ENCODE data around the gene ATG101. TPM values are rescaled to one million over a fixed set of nuclear protein-coding genes. Genes with fewer than 3 reads are reported as not detected.

The ATG101 gene
- total and polyA plus RNA-seq, 9 donors = 13.6 to 48.7 (median 28.5) TPM

DNA sequence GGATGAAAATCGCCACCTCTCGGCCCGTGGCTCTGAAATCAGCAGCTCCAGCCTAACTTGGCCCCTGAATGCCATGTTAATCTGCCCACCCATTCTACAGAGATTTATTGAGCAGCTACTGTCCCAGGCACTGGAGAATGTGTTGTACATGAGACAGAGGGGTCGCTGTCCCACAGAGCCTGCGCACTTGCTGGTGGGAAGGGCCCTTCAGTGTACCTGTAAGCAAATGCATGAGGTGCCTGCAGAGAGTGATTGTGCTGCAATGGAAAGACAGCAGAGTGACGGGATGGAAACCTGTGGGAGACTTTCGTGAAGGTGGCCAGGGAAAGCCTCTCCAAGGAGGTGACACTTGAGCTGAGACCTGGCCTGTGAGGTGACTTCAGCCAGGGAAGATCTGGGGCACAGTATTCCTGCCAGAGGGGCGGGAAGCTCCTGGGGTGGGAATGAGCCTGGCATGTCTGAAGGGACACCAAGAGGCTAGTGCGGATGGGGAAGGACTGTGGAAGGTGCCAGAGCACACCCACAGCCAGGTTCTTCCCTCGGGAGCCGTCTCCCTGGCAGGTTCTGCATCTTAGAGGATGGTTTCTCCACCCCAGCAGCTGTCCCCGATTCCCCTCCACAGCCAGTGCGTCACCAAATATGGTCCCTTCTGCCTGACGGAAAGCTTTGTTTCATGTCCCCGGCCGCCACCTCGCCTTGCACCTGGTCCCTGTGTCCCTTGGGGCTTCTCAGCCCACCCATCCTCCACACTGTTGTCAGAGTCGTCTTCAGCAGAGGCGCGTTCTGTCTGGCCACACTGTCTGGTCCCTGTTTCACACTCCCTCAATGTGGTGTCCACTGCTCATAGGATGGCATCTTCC is 18.4 kb downstream of the ATG101 start:
- TF ChIP-seq EP300 (IDR thresholded peaks at IDR 0.05) = no peak
- TF ChIP-seq POLR2A (IDR thresholded peaks at IDR 0.05) = no peak
- no peak for TF ChIP-seq CTCF (IDR thresholded peaks at IDR 0.05)
- intact Hi-C loops (cut with DNase I) = no loop called here
- DNase-seq = no peak
- Histone ChIP-seq H3K4me1 (ENCODE audit: insufficient read depth) (no peaks in the 10 kb centered on the region), H3K27me3 (no peaks in the 10 kb centered on the region), H3K9me3 (no peaks in the 10 kb centered on the region), H3K4me3 (no peak overlapping the region), H3K36me3 (no peaks in the 10 kb centered on the region), H3K27ac (no peak overlapping the region)
- WGBS, 3 donors = 79 to 92% (median 89%) methylated on average over 20 of the region's 20 CpGs

DNA sequence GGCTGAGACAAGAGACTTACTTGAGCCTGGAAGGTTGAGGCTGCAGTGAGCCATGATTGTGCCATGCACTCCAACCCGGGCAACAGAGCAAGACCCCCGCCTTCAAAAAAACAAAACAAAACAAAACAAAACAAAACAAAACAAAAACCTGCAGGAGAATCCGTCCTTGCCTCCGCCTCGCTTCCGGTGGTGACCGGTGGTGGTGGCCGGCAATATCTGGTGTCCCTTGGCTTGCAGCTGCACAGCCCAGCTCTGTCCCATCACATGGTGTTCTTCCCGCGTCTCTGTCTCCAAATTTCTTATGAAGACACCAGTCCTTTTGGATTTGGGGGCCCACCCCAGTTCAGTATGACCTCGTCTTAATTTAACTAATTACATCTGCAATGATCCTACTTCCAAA is 19.7 kb downstream of the ATG101 start:
- TF ChIP-seq EP300 (IDR thresholded peaks at IDR 0.05) = no peak
- no peak for TF ChIP-seq POLR2A (IDR thresholded peaks at IDR 0.05)
- no peak for TF ChIP-seq CTCF (IDR thresholded peaks at IDR 0.05)
- Histone ChIP-seq H3K27ac (no peak overlapping the region), H3K4me3 (no peak overlapping the region), H3K27me3 (no peaks in the 10 kb centered on the region), H3K4me1 (ENCODE audit: insufficient read depth) (no peaks in the 10 kb centered on the region), H3K9me3 (no peaks in the 10 kb centered on the region), H3K36me3 (no peaks in the 10 kb centered on the region)
- DNase-seq = no peak
- intact Hi-C loops (cut with DNase I) = no loop called here
- WGBS, 3 donors = 87 to 94% (median 88%) methylated on average over 11 of the region's 11 CpGs

- WGBS, 3 donors = 82 to 89% (median 89%) methylated on average over 10 of the region's 10 CpGs
- H3K27me3 ChIP-seq = no peaks in the 10 kb centered on the region
- no peak overlapping the region for H3K27ac ChIP-seq
- no peaks in the 10 kb centered on the region for H3K9me3 ChIP-seq
- intact Hi-C loops (cut with DNase I) = no loop called here
- H3K4me1 ChIP-seq (ENCODE audit: insufficient read depth) = no peaks in the 10 kb centered on the region
- TF ChIP-seq POLR2A (IDR thresholded peaks at IDR 0.05) = no peak
- TF ChIP-seq EP300 (IDR thresholded peaks at IDR 0.05) = no peak
- TF ChIP-seq CTCF (IDR thresholded peaks at IDR 0.05) = no peak
- H3K36me3 ChIP-seq = no peaks in the 10 kb centered on the region
- no peak for DNase-seq
- no peak overlapping the region for H3K4me3 ChIP-seq
These were observed 20.5 kb downstream of the ATG101 start for GRCh38 chr12:52090291-52090690.

- no peaks in the 10 kb centered on the region for H3K9me3 ChIP-seq
- intact Hi-C loops (cut with DNase I) = no loop called here
- 31 to 51% (median 38%) methylated on average over 3 of the region's 3 CpGs for WGBS, 3 donors
- H3K27me3 ChIP-seq = no peaks in the 10 kb centered on the region
- no peak overlapping the region for H3K27ac ChIP-seq
- H3K36me3 ChIP-seq = no peaks in the 10 kb centered on the region
- TF ChIP-seq POLR2A (IDR thresholded peaks at IDR 0.05) (no peak), CTCF (IDR thresholded peaks at IDR 0.05) (no peak), EP300 (IDR thresholded peaks at IDR 0.05) (no peak)
- no peaks in the 10 kb centered on the region for H3K4me1 ChIP-seq (ENCODE audit: insufficient read depth)
- no peak for DNase-seq
- no peak overlapping the region for H3K4me3 ChIP-seq
These were observed 21.3 kb downstream of the ATG101 start for GRCh38 chr12:52091061-52091460.
